ENCODE data around the gene CYFIP1. TPM values are rescaled to one million over a fixed set of nuclear protein-coding genes. Genes with fewer than 3 reads are reported as not detected.
A peak's percentile ranks its signal among the peaks of the same experiment; 100 is the strongest.

Gene CYFIP1
- total RNA-seq, 6 experiments from 2014 or later = 122 to 142 (median 131) TPM

DNA sequence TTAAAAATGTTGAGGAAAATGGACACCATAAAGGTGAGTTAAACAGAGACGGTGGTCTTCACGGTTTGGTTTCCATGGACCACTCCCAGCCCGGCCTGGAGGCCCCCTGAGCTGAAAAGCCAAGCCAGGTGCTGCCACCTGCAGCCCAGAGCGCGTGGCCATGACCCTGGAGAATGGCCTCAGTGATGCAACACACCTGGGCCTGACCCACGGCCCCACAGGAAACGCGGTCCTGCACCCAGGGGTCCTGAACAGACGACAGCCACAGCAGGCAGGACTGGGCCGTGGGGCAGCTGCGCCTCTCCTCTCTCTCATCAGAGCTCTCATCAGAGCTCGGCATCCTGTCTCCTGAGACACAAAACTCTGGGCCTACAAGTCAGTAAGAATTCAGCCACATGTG is 77.6 kb downstream of the CYFIP1 start:
- H3K27ac Mint-ChIP-seq = no peak overlapping the region

DNA sequence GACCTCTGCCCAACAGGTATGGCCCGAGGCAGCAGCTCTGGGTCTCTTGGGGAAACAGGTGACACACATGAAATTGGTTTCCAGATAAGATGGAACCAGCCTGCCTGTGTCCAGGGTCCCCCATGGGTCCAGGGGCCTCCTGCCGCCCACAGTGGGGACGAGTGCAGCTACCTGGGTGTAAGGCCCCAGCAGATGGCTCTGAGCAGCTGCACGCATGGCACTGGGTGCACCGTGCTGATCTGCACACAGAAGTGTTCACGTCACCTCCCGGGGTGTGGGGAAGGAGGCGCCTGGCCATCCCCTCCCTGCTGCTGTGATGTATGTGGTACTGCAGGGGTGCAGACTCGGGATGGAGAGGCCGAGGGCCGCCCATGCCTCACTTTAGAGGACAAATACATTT is 78.1 kb downstream of the CYFIP1 start:
- H3K9me3 Mint-ChIP-seq = no peaks in the 10 kb centered on the region
- H3K36me3 Mint-ChIP-seq (ENCODE audit: low read depth) = peaks cover 31% of the 10 kb centered on the region
- H3K27me3 Mint-ChIP-seq (ENCODE audit: insufficient read depth) = peaks cover 2% of the 10 kb centered on the region; the same call in 1 of the 2 replicates
- H3K4me3 Mint-ChIP-seq = no peak overlapping the region
- DNase-seq = no peak
- no peak overlapping the region for H3K27ac Mint-ChIP-seq
- TF ChIP-seq, protein P1, sequence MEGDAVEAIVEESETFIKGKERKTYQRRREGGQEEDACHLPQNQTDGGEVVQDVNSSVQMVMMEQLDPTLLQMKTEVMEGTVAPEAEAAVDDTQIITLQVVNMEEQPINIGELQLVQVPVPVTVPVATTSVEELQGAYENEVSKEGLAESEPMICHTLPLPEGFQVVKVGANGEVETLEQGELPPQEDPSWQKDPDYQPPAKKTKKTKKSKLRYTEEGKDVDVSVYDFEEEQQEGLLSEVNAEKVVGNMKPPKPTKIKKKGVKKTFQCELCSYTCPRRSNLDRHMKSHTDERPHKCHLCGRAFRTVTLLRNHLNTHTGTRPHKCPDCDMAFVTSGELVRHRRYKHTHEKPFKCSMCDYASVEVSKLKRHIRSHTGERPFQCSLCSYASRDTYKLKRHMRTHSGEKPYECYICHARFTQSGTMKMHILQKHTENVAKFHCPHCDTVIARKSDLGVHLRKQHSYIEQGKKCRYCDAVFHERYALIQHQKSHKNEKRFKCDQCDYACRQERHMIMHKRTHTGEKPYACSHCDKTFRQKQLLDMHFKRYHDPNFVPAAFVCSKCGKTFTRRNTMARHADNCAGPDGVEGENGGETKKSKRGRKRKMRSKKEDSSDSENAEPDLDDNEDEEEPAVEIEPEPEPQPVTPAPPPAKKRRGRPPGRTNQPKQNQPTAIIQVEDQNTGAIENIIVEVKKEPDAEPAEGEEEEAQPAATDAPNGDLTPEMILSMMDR (IDR thresholded peaks at IDR 0.05) = no peak
- no peaks in the 10 kb centered on the region; the same call in 1 of the 2 replicates for H3K4me1 Mint-ChIP-seq (ENCODE audit: low read depth)

More for the DNA sequence above, 77.6 kb downstream of the CYFIP1 start:
- H3K4me1 Mint-ChIP-seq (ENCODE audit: low read depth) = no peaks in the 10 kb centered on the region
- peaks cover 2% of the 10 kb centered on the region; the same call in 1 of the 2 replicates for H3K27me3 Mint-ChIP-seq (ENCODE audit: insufficient read depth)
- peaks cover 28% of the 10 kb centered on the region for H3K36me3 Mint-ChIP-seq (ENCODE audit: low read depth)
- no peak overlapping the region for H3K4me3 Mint-ChIP-seq
- no peaks in the 10 kb centered on the region for H3K9me3 Mint-ChIP-seq
- TF ChIP-seq, protein P1 (IDR thresholded peaks at IDR 0.05) = no peak
- no peak for DNase-seq

DNA sequence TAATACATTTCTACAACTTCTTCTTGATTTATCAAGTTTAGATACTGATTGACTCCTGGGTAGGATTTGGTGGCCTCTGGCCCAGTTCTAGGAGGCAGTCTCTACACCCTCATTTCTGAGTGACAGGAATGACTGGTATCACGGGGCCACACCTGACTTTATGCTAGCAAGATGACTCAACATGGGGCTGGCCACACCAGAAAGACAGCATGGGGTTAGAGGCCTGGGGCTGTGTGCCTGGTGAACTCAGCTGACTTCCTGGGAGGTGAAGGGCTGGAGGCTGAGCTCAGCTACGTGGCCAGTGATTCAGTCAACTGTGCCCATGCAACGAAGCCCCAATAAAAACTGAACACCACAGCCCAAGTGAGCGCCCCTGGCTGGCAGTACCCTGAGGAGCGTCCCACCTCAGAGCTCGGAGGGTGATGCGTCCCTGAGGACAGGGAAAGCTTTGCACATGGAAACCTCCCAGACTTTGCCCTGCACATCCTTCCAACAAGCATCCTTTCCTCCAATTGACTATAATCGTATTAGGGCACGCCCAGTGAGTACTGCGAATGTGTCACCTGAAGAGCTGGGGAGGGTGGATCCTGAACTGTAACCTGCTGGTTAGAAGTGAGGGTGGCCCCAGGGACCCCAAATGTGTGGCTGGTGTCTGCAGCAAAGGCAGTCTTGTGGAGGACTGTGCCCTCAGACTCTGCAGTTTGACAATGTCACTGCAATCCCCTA is 84.5 kb downstream of the CYFIP1 start:
- Mint-ChIP-seq H3K36me3 (ENCODE audit: low read depth) (peaks cover 55% of the 10 kb centered on the region), H3K27me3 (ENCODE audit: insufficient read depth) (no peaks in the 10 kb centered on the region; the same call in 1 of the 2 replicates), H3K27ac (peak overlapping the region; percentile 81), H3K9me3 (no peaks in the 10 kb centered on the region), H3K4me1 (ENCODE audit: low read depth) (peaks cover 19% of the 10 kb centered on the region), H3K4me3 (no peak overlapping the region)
- TF ChIP-seq, protein P1 (IDR thresholded peaks at IDR 0.05) = no peak
- DNase-seq = peak; percentile 61

DNA sequence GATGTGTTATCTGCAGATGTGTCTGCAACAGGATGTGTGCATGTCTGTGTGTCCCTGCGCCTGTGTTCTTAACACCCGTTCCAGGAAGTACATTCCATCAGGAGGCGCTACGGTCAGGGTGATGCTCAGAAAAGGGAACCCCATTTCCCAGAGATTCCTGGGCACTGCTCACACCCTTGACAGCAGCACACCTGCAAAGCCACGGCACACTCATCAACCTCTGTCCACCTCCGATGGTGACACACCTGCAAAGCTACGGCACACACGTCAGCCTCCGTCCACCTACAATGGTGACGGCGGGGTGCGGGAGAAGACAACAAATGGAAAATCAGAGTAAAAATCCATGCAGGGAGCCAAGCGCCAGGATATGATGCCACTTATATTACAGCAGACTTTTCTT is 86.3 kb downstream of the CYFIP1 start:
- Mint-ChIP-seq H3K27me3 (ENCODE audit: insufficient read depth) (no peaks in the 10 kb centered on the region; the same call in 1 of the 2 replicates), H3K9me3 (no peaks in the 10 kb centered on the region), H3K4me3 (no peak overlapping the region), H3K27ac (no peak overlapping the region), H3K36me3 (ENCODE audit: low read depth) (peaks cover 50% of the 10 kb centered on the region), H3K4me1 (ENCODE audit: low read depth) (peaks cover 25% of the 10 kb centered on the region)
- TF ChIP-seq, protein P1 (IDR thresholded peaks at IDR 0.05) = no peak
- DNase-seq = no peak

DNA sequence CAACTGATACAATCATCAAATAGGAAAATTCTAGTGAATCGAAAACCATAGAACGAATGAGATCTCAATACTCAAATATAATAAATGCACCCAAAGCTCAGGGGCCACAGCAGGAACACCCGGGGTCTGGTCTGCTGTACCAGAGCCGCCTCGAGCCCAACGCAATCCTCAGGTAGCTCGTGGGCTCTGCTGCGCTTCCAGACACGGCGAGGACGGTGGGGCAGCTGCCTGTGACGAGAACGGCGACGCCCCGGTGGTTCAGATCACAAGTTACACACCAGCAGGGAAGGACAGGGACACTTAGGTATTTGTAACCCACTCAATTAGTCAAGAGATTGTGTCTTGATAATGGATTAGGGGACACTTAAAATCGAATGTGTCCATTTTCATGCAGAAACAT is 87.1 kb downstream of the CYFIP1 start:
- H3K27ac Mint-ChIP-seq = no peak overlapping the region

More for the DNA sequence above, 87.1 kb downstream of the CYFIP1 start:
- TF ChIP-seq, protein P1 (IDR thresholded peaks at IDR 0.05) = no peak
- Mint-ChIP-seq H3K36me3 (ENCODE audit: low read depth) (peaks cover 54% of the 10 kb centered on the region), H3K9me3 (no peaks in the 10 kb centered on the region), H3K4me1 (ENCODE audit: low read depth) (peaks cover 30% of the 10 kb centered on the region), H3K4me3 (no peak overlapping the region), H3K27me3 (ENCODE audit: insufficient read depth) (peaks cover 2% of the 10 kb centered on the region; the same call in 1 of the 2 replicates)
- DNase-seq = no peak
